ENCODE measurements around the gene EBI3. TPM values are rescaled to one million over a fixed set of nuclear protein-coding genes. Genes with fewer than 3 reads are reported as not detected.
"Not testable (repeated sequence)": the region's sequence is repeated elsewhere in the genome, so short reads cannot be mapped to it uniquely, and the experiment has no call there.

The EBI3 gene
- total RNA-seq, 1 experiment from 2014 or later, result 3.0 TPM

DNA sequence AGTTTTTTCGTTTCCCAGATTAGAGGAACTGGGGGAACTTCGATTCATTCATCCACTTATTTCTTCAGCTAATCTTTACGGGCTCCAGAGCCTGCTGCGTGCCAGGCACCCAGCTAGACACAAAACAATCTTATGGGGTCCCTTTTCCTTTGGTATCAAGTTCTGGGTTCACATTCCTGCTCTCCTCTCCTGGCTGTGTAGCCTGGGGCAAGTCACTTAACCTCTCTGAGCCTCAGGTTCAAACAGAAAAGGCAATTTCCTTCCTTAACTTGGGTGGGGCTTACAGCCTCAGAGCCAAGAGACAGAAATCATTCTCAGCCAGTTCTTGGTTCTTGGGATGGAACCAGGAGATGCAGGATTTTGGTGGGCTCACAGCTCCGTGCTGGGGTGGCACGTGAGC, 55.7 kb downstream of the EBI3 start:
- Histone ChIP-seq H3K27me3 (ENCODE audit: control insufficient read depth, insufficient read depth, low read length) (no peaks in the 10 kb centered on the region; the same call in 1 of the 2 replicates), H3K4me1 (ENCODE audit: control insufficient read depth, insufficient read depth, low read length) (peaks cover 4% of the 10 kb centered on the region; the same call in 1 of the 2 replicates), H3K36me3 (ENCODE audit: control insufficient read depth, insufficient read depth, low read length) (no peaks in the 10 kb centered on the region), H3K27ac (ENCODE audit: low read length) (no peak overlapping the region), H3K4me3 (ENCODE audit: low read depth in 2 of 2, low read length in 2 of 2) (no peak overlapping the region), H3K9me3 (ENCODE audit: control insufficient read depth, insufficient read depth, low read depth, low read length) (no peaks in the 10 kb centered on the region)
- ATAC-seq, result no peak
- no peak for TF ChIP-seq TCF7L2 (IDR thresholded peaks at IDR 0.05; ENCODE audit: low read depth, low read length)
- TF ChIP-seq, protein P1, sequence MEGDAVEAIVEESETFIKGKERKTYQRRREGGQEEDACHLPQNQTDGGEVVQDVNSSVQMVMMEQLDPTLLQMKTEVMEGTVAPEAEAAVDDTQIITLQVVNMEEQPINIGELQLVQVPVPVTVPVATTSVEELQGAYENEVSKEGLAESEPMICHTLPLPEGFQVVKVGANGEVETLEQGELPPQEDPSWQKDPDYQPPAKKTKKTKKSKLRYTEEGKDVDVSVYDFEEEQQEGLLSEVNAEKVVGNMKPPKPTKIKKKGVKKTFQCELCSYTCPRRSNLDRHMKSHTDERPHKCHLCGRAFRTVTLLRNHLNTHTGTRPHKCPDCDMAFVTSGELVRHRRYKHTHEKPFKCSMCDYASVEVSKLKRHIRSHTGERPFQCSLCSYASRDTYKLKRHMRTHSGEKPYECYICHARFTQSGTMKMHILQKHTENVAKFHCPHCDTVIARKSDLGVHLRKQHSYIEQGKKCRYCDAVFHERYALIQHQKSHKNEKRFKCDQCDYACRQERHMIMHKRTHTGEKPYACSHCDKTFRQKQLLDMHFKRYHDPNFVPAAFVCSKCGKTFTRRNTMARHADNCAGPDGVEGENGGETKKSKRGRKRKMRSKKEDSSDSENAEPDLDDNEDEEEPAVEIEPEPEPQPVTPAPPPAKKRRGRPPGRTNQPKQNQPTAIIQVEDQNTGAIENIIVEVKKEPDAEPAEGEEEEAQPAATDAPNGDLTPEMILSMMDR (IDR thresholded peaks at IDR 0.05), result no peak
- TF ChIP-seq SIN3A (IDR thresholded peaks at IDR 0.05; ENCODE audit: borderline replicate concordance, insufficient read depth, low read depth, low read length), result no peak
- TF ChIP-seq, protein P2, sequence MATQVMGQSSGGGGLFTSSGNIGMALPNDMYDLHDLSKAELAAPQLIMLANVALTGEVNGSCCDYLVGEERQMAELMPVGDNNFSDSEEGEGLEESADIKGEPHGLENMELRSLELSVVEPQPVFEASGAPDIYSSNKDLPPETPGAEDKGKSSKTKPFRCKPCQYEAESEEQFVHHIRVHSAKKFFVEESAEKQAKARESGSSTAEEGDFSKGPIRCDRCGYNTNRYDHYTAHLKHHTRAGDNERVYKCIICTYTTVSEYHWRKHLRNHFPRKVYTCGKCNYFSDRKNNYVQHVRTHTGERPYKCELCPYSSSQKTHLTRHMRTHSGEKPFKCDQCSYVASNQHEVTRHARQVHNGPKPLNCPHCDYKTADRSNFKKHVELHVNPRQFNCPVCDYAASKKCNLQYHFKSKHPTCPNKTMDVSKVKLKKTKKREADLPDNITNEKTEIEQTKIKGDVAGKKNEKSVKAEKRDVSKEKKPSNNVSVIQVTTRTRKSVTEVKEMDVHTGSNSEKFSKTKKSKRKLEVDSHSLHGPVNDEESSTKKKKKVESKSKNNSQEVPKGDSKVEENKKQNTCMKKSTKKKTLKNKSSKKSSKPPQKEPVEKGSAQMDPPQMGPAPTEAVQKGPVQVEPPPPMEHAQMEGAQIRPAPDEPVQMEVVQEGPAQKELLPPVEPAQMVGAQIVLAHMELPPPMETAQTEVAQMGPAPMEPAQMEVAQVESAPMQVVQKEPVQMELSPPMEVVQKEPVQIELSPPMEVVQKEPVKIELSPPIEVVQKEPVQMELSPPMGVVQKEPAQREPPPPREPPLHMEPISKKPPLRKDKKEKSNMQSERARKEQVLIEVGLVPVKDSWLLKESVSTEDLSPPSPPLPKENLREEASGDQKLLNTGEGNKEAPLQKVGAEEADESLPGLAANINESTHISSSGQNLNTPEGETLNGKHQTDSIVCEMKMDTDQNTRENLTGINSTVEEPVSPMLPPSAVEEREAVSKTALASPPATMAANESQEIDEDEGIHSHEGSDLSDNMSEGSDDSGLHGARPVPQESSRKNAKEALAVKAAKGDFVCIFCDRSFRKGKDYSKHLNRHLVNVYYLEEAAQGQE (IDR thresholded peaks at IDR 0.05; ENCODE audit: insufficient read depth in 1 of 2, low read depth in 2 of 2, low read length in 1 of 2), result no peak
- BruUV-seq (replicated peaks), result no TSS peak
- ChIA-PET POLR2A (no interaction called here), CTCF (interaction anchor here (0.5 kb wide), 1 partner anchor 17 kb away, joined by 5 read pairs; no protein-coding TSS in a partner anchor)
- in situ Hi-C loops (cut with HindIII; ENCODE audit: low pct_unique_long_range_greater_than_20kb, low sequenced_read_pairs), result no loop called here
- no peak for DNase-seq (ENCODE audit: low read depth, low spot score)
- intact Hi-C loops (cut with micrococcal nuclease; ENCODE audit: unreplicated experiment), result no loop called here

DNA sequence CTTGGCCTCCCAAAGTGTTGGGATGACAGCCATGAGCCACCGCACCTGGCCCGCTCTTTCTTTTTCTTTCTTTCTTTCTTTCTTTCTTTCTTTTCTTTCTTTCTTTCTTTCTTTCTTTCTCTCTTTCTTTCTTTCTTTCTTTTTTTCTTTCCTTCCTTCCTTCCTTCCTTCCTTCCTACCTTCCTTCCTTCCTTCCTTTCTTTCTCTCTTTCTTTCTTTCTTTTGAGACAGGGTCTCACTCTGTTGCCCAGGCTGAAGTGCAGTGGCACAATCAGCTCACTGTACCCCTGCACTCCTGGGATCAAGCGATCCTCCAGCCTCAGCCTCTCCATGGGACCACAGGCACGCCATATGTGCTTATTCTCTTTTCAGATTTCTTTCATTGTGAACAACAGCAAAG, 56.8 kb downstream of the EBI3 start:
- CTCF ChIA-PET, result interaction anchor here (0.6 to 0.7 kb wide), 2 partner anchors 10 to 973 kb away, joined by 4 to 13 read pairs; no protein-coding TSS in a partner anchor
- H3K36me3 ChIP-seq (ENCODE audit: control insufficient read depth, insufficient read depth, low read length); H3K4me1 ChIP-seq (ENCODE audit: control insufficient read depth, insufficient read depth, low read length); H3K4me3 ChIP-seq (ENCODE audit: low read depth in 2 of 2, low read length in 2 of 2); H3K27me3 ChIP-seq (ENCODE audit: control insufficient read depth, insufficient read depth, low read length); ATAC-seq; H3K9me3 ChIP-seq (ENCODE audit: control insufficient read depth, insufficient read depth, low read depth, low read length); in situ Hi-C loops (cut with HindIII; ENCODE audit: low pct_unique_long_range_greater_than_20kb, low sequenced_read_pairs); BruUV-seq (replicated peaks); intact Hi-C loops (cut with micrococcal nuclease; ENCODE audit: unreplicated experiment); POLR2A ChIA-PET; DNase-seq (ENCODE audit: low read depth, low spot score); H3K27ac ChIP-seq (ENCODE audit: low read length): not testable (repeated sequence)

Other genes starting within 250 kb of the EBI3 start
- 1,391 TPM for gene EEF2, start 244.1 kb upstream of the EBI3 start, total RNA-seq (2021; ENCODE audit: unreplicated experiment)
- 36.7 TPM for gene PIAS4, start 221.8 kb upstream of the EBI3 start, total RNA-seq (2021; ENCODE audit: unreplicated experiment)
- 48.0 TPM for gene ZBTB7A, start 162.6 kb upstream of the EBI3 start, total RNA-seq (2021; ENCODE audit: unreplicated experiment)
- 151 TPM for gene MAP2K2, start 105.4 kb upstream of the EBI3 start, total RNA-seq (2021; ENCODE audit: unreplicated experiment)
- not detected for gene CREB3L3, start 75.9 kb upstream of the EBI3 start, total RNA-seq (2021; ENCODE audit: unreplicated experiment)
- 19.8 TPM for gene SIRT6, start 47.0 kb upstream of the EBI3 start, total RNA-seq (2021; ENCODE audit: unreplicated experiment)
- 0.26 TPM for gene ANKRD24, start 46.8 kb upstream of the EBI3 start, total RNA-seq (2021; ENCODE audit: unreplicated experiment)
- 15.9 TPM for gene YJU2, start 17.6 kb downstream of the EBI3 start, total RNA-seq (2021; ENCODE audit: unreplicated experiment)
- gene SHD, start 49.7 kb downstream of the EBI3 start, total RNA-seq (2021; ENCODE audit: unreplicated experiment), result 0.46 TPM
- gene TMIGD2, start 72.9 kb downstream of the EBI3 start, total RNA-seq (2021; ENCODE audit: unreplicated experiment), result not detected
- gene FSD1, start 75.1 kb downstream of the EBI3 start, total RNA-seq (2021; ENCODE audit: unreplicated experiment), result 12.1 TPM
- 10.0 TPM for gene STAP2, start 109.3 kb downstream of the EBI3 start, total RNA-seq (2021; ENCODE audit: unreplicated experiment)
- 22.9 TPM for gene MPND, start 114.0 kb downstream of the EBI3 start, total RNA-seq (2021; ENCODE audit: unreplicated experiment)
- 57.1 TPM for gene SH3GL1, start 171.0 kb downstream of the EBI3 start, total RNA-seq (2021; ENCODE audit: unreplicated experiment)
- 45.4 TPM for gene CHAF1A, start 173.1 kb downstream of the EBI3 start, total RNA-seq (2021; ENCODE audit: unreplicated experiment)
- gene UBXN6, start 228.3 kb downstream of the EBI3 start, total RNA-seq (2021; ENCODE audit: unreplicated experiment), result 55.6 TPM
- 56.9 TPM for gene HDGFL2, start 242.8 kb downstream of the EBI3 start, total RNA-seq (2021; ENCODE audit: unreplicated experiment)

All from Panc1 (cell line).